Measurements from ENCODE around the gene OR6V1. TPM values are rescaled to one million over a fixed set of nuclear protein-coding genes. Genes with fewer than 3 reads are reported as not detected.

Gene OR6V1
- total and polyA plus RNA-seq, 10 of the 15 experiments (the other 5 are each of a cell fraction or from before 2014, with no cell fraction given): not detected

GRCh38 chr7:143063741-143064140, 11.6 kb downstream of the OR6V1 start:
- no peak for ATAC-seq
- Histone ChIP-seq H2AFZ (ENCODE audit: control insufficient read depth, low read depth, low read length) (no peak overlapping the region), H3K4me3 (no peak overlapping the region), H3K4me1 (ENCODE audit: control insufficient read depth, insufficient read depth, low read length) (no peaks in the 10 kb centered on the region), H3K9me3 (replicated peaks; ENCODE audit: control insufficient read depth, insufficient read depth, low read length) (no peaks in the 10 kb centered on the region), H3K27me3 (replicated peaks in 1 of 2; ENCODE audit: control insufficient read depth in 2 of 2, insufficient read depth in 2 of 2, low read length in 1 of 2) (no peaks in the 10 kb centered on the region), H3K4me2 (ENCODE audit: control insufficient read depth, insufficient read depth) (no peak overlapping the region), H3K79me2 (ENCODE audit: control insufficient read depth, insufficient read depth, low read length) (no peaks in the 10 kb centered on the region), H3K36me3 (ENCODE audit: control insufficient read depth in 2 of 2, insufficient read depth in 2 of 2, low read length in 1 of 2) (no peaks in the 10 kb centered on the region), H3K27ac (ENCODE audit: control insufficient read depth, insufficient read depth) (no peak overlapping the region), H4K20me1 (ENCODE audit: control insufficient read depth, insufficient read depth) (no peaks in the 10 kb centered on the region), H3K9ac (ENCODE audit: control insufficient read depth, insufficient read depth, low read length) (no peak overlapping the region)
- DNase-seq (ENCODE audit: low read depth, low spot score): no peak
- intact Hi-C loops (cut with micrococcal nuclease; ENCODE audit: unreplicated experiment) (no loop called here), in situ Hi-C loops (cut with MboI) (no loop called here)
- no TSS peak for BruUV-seq (replicated peaks)
- no peak for FAIRE-seq
- ChIA-PET SMC1A (ENCODE audit: uncharacterized antibody, unreplicated experiment) (no interaction called here), RAD21 (ENCODE audit: unreplicated experiment) (no interaction called here), POLR2A (no interaction called here), CTCF (no interaction called here)
- WGBS (ENCODE audit: insufficient coverage, insufficient replicate concordance, low lambda C conversion rate, missing lambda C conversion rate): 35% methylated on average over 3 of the region's 3 CpGs
- TF ChIP-seq SRF (IDR thresholded peaks at IDR 0.05; ENCODE audit: low read depth in 2 of 2, low read length in 2 of 2): no peak
- TF ChIP-seq RAD21 (IDR thresholded peaks at IDR 0.05; ENCODE audit: insufficient read depth, low read depth, low read length): no peak
- TF ChIP-seq FOS (IDR thresholded peaks at IDR 0.05; ENCODE audit: borderline replicate concordance, extremely low read depth, insufficient read length): no peak
- no peak for TF ChIP-seq CEBPB (IDR thresholded peaks at IDR 0.05; ENCODE audit: borderline replicate concordance in 1 of 2, low read depth in 2 of 2, low read length in 2 of 2)
- TF ChIP-seq MYB (IDR thresholded peaks at IDR 0.05; ENCODE audit: borderline replicate concordance, low read depth, low read length): no peak
- no peak for TF ChIP-seq ATF3 (IDR thresholded peaks at IDR 0.05; ENCODE audit: borderline replicate concordance, extremely low read depth, low read depth, low read length)
- TF ChIP-seq, protein P1, sequence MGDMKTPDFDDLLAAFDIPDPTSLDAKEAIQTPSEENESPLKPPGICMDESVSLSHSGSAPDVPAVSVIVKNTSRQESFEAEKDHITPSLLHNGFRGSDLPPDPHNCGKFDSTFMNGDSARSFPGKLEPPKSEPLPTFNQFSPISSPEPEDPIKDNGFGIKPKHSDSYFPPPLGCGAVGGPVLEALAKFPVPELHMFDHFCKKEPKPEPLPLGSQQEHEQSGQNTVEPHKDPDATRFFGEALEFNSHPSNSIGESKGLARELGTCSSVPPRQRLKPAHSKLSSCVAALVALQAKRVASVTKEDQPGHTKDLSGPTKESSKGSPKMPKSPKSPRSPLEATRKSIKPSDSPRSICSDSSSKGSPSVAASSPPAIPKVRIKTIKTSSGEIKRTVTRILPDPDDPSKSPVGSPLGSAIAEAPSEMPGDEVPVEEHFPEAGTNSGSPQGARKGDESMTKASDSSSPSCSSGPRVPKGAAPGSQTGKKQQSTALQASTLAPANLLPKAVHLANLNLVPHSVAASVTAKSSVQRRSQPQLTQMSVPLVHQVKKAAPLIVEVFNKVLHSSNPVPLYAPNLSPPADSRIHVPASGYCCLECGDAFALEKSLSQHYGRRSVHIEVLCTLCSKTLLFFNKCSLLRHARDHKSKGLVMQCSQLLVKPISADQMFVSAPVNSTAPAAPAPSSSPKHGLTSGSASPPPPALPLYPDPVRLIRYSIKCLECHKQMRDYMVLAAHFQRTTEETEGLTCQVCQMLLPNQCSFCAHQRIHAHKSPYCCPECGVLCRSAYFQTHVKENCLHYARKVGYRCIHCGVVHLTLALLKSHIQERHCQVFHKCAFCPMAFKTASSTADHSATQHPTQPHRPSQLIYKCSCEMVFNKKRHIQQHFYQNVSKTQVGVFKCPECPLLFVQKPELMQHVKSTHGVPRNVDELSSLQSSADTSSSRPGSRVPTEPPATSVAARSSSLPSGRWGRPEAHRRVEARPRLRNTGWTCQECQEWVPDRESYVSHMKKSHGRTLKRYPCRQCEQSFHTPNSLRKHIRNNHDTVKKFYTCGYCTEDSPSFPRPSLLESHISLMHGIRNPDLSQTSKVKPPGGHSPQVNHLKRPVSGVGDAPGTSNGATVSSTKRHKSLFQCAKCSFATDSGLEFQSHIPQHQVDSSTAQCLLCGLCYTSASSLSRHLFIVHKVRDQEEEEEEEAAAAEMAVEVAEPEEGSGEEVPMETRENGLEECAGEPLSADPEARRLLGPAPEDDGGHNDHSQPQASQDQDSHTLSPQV (IDR thresholded peaks at IDR 0.05): no peak
